PC-9 (cell line): ENCODE results near the gene HES3. TPM values are rescaled to one million over a fixed set of nuclear protein-coding genes. Genes with fewer than 3 reads are reported as not detected.

Experiments used
- BruUV-seq: library from RNA; stranded (reverse); fragments of 400-500 nt; replicated peaks from 2 replicates; lab custom pipeline; 2021; lab: Mats Ljungman, UMichigan
- CTCF ChIA-PET: fragments of 300-600 bp; sonication (Branson Sonifier 250); formaldehyde crosslinking; loops from one replicate; lab custom pipeline; 2022; ENCODE audit warnings: antibody characterized with exemption; lab: Charles Lee
- POLR2A ChIA-PET: fragments of 300-600 bp; sonication (Branson Sonifier 250); formaldehyde crosslinking; loops from one replicate; lab custom pipeline; 2022; ENCODE audit warnings: antibody characterized with exemption; ENCODE audit not compliant: unreplicated experiment; lab: Charles Lee
- DNase-seq, 2 experiments: peaks; one replicate each; pipeline versions ENCODE4 v3.0.0 to v3.0.0-alpha.2; 2015 to 2022; ENCODE audit warnings: mixed read lengths in 1 of 2
- H2AFZ ChIP-seq: fragments of 200-600 bp; sonication (generic); 2 replicates; pipeline ENCODE4 v1.8.1; 2017; ENCODE audit warnings: antibody characterized with exemption
- H3F3A ChIP-seq: fragments of 200-600 bp; sonication (generic); 2 replicates; pipeline ENCODE4 v1.8.1; 2017; ENCODE audit warnings: antibody characterized with exemption, mild to moderate bottlenecking, low read depth; ENCODE audit not compliant: insufficient read depth
- H3K27ac ChIP-seq: fragments of 200-600 bp; sonication (generic); 2 replicates; pipeline ENCODE4 v1.6.1; 2016; ENCODE audit warnings: mixed run types
- H3K27me3 ChIP-seq: fragments of 200-600 bp; sonication (generic); 2 replicates; pipeline ENCODE4 v1.6.1; 2016; ENCODE audit warnings: low read depth, mixed run types; ENCODE audit not compliant: insufficient read depth
- H3K36me3 ChIP-seq: fragments of 200-600 bp; sonication (generic); 2 replicates; pipeline ENCODE4 v1.6.1; 2016; ENCODE audit warnings: low read depth, mixed run types
- H3K4me1 ChIP-seq: fragments of 200-600 bp; sonication (generic); replicated peaks from 2 replicates; pipeline ENCODE4 v1.6.1; 2016; ENCODE audit warnings: mixed run types; ENCODE audit not compliant: insufficient read depth
- H3K4me2 ChIP-seq: fragments of 200-600 bp; sonication (generic); 2 replicates; pipeline ENCODE4 v1.6.1; 2017; ENCODE audit warnings: mixed run types
- H3K4me3 ChIP-seq: fragments of 200-600 bp; sonication (generic); 2 replicates; pipeline ENCODE4 v1.6.1; 2016; ENCODE audit warnings: mixed run types
- H3K79me2 ChIP-seq: fragments of 200-600 bp; sonication (generic); 2 replicates; pipeline ENCODE4 v1.6.1; 2017; ENCODE audit warnings: low read depth, mixed run types
- H3K9me2 ChIP-seq: fragments of 200-600 bp; sonication (generic); 2 replicates; pipeline ENCODE4 v1.8.1; 2017; ENCODE audit warnings: mild to moderate bottlenecking; ENCODE audit not compliant: insufficient read depth
- H3K9me3 ChIP-seq: fragments of 200-600 bp; sonication (generic); 2 replicates; pipeline ENCODE4 v1.8.1; 2016; ENCODE audit warnings: low read depth; ENCODE audit not compliant: insufficient read depth
- H4K20me1 ChIP-seq: fragments of 200-600 bp; sonication (generic); 2 replicates; pipeline ENCODE4 v1.8.1; 2017; ENCODE audit not compliant: insufficient read depth
- EZH2 ChIP-seq: fragments of 200-600 bp; sonication (generic); IDR thresholded peaks from 2 replicates; pipeline ENCODE4 v1.8.0; 2017; ENCODE audit warnings: antibody characterized with exemption, low read depth
- intact Hi-C: fragments of 100-400 bp; cut with micrococcal nuclease; formaldehyde crosslinking; loops from one replicate; pipeline ENCODE4 v1.10.0; 2022; ENCODE audit not compliant: unreplicated experiment
- total RNA-seq: library from RNA; stranded (reverse); gene quantifications from 2 replicates; pipeline ENCODE4 v1.2.3, GENCODE V29; 2021
- TF ChIP-seq, protein P1 (sequence below): fragments of 200-600 bp; sonication (generic); conservative IDR thresholded peaks from 2 replicates; pipeline ENCODE4 v1.6.1; 2017; ENCODE audit warnings: mixed run types, antibody characterized with exemption, mild to moderate bottlenecking, moderate library complexity

The HES3 gene
- total RNA-seq, 1 experiment from 2014 or later: not detected

DNA sequence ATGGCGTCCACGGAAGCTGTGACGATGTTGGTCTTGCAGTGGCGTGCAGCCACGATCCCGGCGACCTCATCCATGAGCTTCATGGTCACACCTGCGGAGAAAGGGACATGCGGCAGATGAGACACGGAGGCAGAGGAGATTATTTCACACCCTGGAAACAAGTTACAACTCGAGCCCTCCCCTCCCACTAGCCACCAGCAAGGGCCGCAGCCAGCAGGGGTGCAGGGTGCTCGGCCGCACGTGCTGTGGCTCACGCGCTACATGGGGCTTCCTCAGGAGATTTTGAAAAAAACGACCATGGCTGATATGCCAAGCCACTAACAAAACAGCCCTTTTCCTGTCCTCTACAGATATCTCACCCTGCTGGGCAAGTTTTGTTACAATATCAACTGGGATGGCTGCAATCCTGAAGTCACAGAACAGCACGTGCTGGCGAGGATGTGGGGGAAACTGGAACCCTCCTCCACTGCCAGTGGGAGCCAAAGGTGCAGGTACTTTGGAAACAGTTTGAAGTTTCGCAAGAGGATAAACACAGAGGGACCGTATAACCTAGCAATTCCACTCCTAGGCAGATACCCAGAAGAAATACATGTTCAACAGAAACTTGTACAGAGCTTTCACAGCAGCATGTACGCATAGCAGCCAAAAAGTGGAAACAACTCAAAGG lies 51.0 kb downstream of the HES3 start:
- H3K79me2 ChIP-seq: no peaks in the 10 kb centered on the region
- no TSS peak for BruUV-seq
- no peaks in the 10 kb centered on the region for H3K9me2 ChIP-seq
- H3K27ac ChIP-seq: no peak overlapping the region
- H3K4me3 ChIP-seq: no peak overlapping the region
- TF ChIP-seq, protein P1, sequence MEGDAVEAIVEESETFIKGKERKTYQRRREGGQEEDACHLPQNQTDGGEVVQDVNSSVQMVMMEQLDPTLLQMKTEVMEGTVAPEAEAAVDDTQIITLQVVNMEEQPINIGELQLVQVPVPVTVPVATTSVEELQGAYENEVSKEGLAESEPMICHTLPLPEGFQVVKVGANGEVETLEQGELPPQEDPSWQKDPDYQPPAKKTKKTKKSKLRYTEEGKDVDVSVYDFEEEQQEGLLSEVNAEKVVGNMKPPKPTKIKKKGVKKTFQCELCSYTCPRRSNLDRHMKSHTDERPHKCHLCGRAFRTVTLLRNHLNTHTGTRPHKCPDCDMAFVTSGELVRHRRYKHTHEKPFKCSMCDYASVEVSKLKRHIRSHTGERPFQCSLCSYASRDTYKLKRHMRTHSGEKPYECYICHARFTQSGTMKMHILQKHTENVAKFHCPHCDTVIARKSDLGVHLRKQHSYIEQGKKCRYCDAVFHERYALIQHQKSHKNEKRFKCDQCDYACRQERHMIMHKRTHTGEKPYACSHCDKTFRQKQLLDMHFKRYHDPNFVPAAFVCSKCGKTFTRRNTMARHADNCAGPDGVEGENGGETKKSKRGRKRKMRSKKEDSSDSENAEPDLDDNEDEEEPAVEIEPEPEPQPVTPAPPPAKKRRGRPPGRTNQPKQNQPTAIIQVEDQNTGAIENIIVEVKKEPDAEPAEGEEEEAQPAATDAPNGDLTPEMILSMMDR: no peak
- TF ChIP-seq EZH2: no peak
- no peaks in the 10 kb centered on the region for H3K36me3 ChIP-seq
- DNase-seq: no peak
- no peaks in the 10 kb centered on the region for H3K27me3 ChIP-seq
- CTCF ChIA-PET: no interaction called here
- H3K9me3 ChIP-seq: no peaks in the 10 kb centered on the region
- no peak overlapping the region for H3K4me2 ChIP-seq
- intact Hi-C loops: no loop called here
- H2AFZ ChIP-seq: no peak overlapping the region
- no peaks in the 10 kb centered on the region for H3K4me1 ChIP-seq
- H3F3A ChIP-seq: no peaks in the 10 kb centered on the region
- H4K20me1 ChIP-seq: no peaks in the 10 kb centered on the region
- POLR2A ChIA-PET: no interaction called here

Other genes with a start within 250 kb of the HES3 start
- 19.6 and 21.4 TPM in 2 replicates for gene KCNAB2, start 198.3 kb upstream of the HES3 start, total RNA-seq
- 0.50 and 0.63 TPM in 2 replicates for gene CHD5, start 63.9 kb upstream of the HES3 start, total RNA-seq
- gene RPL22, start 44.6 kb upstream of the HES3 start, total RNA-seq: 408 and 447 TPM in 2 replicates
- gene RNF207, start 38.1 kb upstream of the HES3 start, total RNA-seq: 49.3 and 53.1 TPM in 2 replicates
- gene ICMT, start 8.2 kb upstream of the HES3 start, total RNA-seq: 43.9 and 44.3 TPM in 2 replicates
- gene GPR153, start 16.9 kb downstream of the HES3 start, total RNA-seq: 7.9 and 8.0 TPM in 2 replicates
- 62.2 and 70.2 TPM in 2 replicates for gene ACOT7, start 149.6 kb downstream of the HES3 start, total RNA-seq
- 2.1 and 4.2 TPM in 2 replicates for gene HES2, start 175.7 kb downstream of the HES3 start, total RNA-seq
- gene ESPN, start 180.6 kb downstream of the HES3 start, total RNA-seq: 18.6 and 32.3 TPM in 2 replicates
- 12.3 and 21.1 TPM in 2 replicates for gene TNFRSF25, start 222.0 kb downstream of the HES3 start, total RNA-seq
- 11.3 and 12.6 TPM in 2 replicates for gene PLEKHG5, start 247.5 kb downstream of the HES3 start, total RNA-seq